Activated CD8-positive, alpha-beta memory T cell treated with anti-CD3 and anti-CD28 coated beads, Interleukin-2, amount 50 U/mL, for 1 hour (primary cell): ENCODE results near the gene SEC61A1.

ENCODE experiments used
- DNase-seq: peaks from one replicate; pipeline ENCODE4 v3.0.0-alpha.2; 2020; ENCODE audit errors: extremely low read depth

SEC61A1 gene

GRCh38 chr3:128113817-128114794 is 61.9 kb downstream of the SEC61A1 start:
- no peak for DNase-seq
